Duodenal mucosa (tissue), 2 donors: Measurements from ENCODE around the gene SNTG2.

ENCODE experiments used
- H3K27ac ChIP-seq: one replicate; pipeline ENCODE4 v1.7.0; 2013; ENCODE audit warnings: low read depth, low read length
- H3K27me3 ChIP-seq, 2 donors: one replicate each; pipeline ENCODE4 v1.7.0; 2013; ENCODE audit warnings: low read length in 2 of 2, control low read depth in 1 of 2; ENCODE audit not compliant: insufficient read depth in 2 of 2, control insufficient read depth in 1 of 2
- H3K36me3 ChIP-seq, 2 donors: one replicate each; pipeline ENCODE4 v1.7.0; 2013; ENCODE audit warnings: low read length in 2 of 2, control low read depth in 1 of 2; ENCODE audit not compliant: insufficient read depth in 2 of 2, control insufficient read depth in 1 of 2
- H3K4me1 ChIP-seq, 2 donors: one replicate each; pipeline ENCODE4 v1.7.0; 2013; ENCODE audit warnings: low read length in 2 of 2, control low read depth in 1 of 2; ENCODE audit not compliant: insufficient read depth in 2 of 2, control insufficient read depth in 1 of 2
- H3K4me3 ChIP-seq, 2 donors: one replicate each; pipeline ENCODE4 v1.7.0; 2013; ENCODE audit warnings: low read length in 2 of 2, low read depth in 1 of 2
- H3K9ac ChIP-seq, 2 donors: one replicate each; pipeline ENCODE4 v1.7.0; 2013; ENCODE audit warnings: low read length in 2 of 2, low read depth in 1 of 2
- H3K9me3 ChIP-seq, 2 donors: one replicate each; pipeline ENCODE4 v1.7.0; 2013; ENCODE audit warnings: low read length in 2 of 2, control low read depth in 1 of 2; ENCODE audit not compliant: control insufficient read depth in 1 of 2

The SNTG2 gene

GRCh38 chr2:1294900-1295299 is 344.3 kb downstream of the SNTG2 start:
- Histone ChIP-seq H3K9me3 (peaks cover 12 to 17% of the 10 kb centered on the region in 2 donors), H3K9ac (no peak overlapping the region), H3K27ac (no peak overlapping the region), H3K36me3 (no peaks in the 10 kb centered on the region), H3K27me3 (no peaks in the 10 kb centered on the region), H3K4me1 (no peaks in the 10 kb centered on the region), H3K4me3 (no peak overlapping the region)

DNA sequence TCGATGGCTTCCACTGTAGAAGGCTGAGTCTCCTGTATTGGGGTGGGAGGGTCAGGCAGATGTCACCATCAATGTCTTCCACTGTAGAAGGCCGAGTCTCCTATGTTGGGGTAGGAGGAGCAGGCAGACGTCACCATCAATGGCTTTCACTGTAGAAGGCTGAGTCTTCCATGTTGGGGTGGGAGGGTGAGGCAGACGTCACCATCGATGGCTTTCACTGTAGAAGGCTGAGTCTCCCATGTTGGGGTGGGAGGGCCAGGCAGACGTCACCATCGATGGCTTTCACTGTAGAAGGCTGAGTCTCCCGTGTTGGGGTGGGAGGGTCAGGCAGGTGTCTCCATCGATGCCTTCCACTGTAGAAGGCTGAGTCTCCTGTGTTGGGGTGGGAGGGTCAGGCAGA is 345.1 kb downstream of the SNTG2 start:
- Histone ChIP-seq H3K4me3 (no peak overlapping the region), H3K27ac (no peak overlapping the region), H3K9ac (no peak overlapping the region), H3K9me3 (peaks cover 13 to 18% of the 10 kb centered on the region in 2 donors), H3K4me1 (no peaks in the 10 kb centered on the region), H3K36me3 (no peaks in the 10 kb centered on the region), H3K27me3 (no peaks in the 10 kb centered on the region)

DNA sequence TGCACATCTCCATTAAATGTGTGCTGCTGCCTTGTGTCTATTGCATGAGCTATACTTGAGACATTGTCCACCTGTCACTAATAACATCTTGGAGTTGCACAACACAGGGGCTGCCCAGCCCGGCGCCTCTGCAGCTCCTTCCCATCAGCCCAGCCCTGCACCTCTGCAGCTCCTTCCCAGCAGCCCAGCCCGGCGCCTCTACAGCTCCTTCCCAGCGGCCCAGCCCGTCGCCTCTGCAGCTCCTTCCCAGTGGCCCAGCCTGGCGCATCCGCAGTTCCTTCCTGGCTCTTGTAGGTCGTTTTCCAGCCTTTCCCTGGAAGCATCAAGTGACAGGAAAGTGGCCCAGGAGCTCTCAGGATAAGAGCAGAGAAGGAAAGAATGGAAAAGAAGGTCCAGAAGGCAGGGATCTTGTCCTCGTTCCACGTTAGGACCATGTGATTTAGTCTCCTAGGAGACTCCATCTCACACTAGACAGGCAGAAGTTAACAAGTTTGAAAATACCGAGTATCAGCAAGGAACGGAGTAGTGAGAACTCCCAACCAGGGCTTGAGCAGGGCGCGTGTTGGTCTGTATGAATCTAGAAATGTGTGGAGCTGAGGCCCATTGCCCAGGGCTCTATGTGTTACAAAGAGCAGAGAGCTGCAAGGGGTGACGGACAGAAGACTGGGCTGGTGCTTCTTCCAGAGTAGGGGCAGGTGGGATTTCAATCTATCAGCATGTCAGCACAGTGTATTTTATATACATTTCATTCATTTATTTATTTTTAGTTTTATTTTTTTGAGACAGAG is 346.9 kb downstream of the SNTG2 start:
- Histone ChIP-seq H3K9ac (no peak overlapping the region), H3K9me3 (peaks cover 8 to 18% of the 10 kb centered on the region in 2 donors), H3K36me3 (no peaks in the 10 kb centered on the region), H3K27ac (no peak overlapping the region), H3K4me1 (no peaks in the 10 kb centered on the region), H3K4me3 (no peak overlapping the region), H3K27me3 (no peaks in the 10 kb centered on the region)

DNA sequence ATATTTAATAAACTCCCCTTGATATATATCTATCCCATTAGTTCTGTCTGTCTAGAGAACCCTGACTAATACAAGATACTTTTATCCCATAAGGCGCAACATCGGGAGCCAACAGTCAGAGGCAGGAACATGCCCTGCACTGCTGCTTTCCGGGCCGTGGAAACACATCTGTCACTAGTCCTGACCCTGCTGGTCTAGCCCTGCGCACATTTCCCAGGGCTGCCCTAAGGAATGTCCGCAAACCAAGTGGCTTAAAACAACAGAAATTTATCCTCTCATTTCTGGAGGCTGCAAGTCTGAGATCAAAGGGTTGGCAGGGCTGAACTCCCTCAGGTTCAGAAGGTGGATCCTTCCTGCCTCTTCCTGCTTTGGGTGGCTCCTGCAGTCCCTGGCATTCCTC is 348.4 kb downstream of the SNTG2 start:
- Histone ChIP-seq H3K9me3 (peaks cover 8 to 18% of the 10 kb centered on the region in 2 donors), H3K4me3 (no peak overlapping the region), H3K9ac (no peak overlapping the region), H3K36me3 (no peaks in the 10 kb centered on the region), H3K27ac (no peak overlapping the region), H3K27me3 (no peaks in the 10 kb centered on the region), H3K4me1 (no peaks in the 10 kb centered on the region)

DNA sequence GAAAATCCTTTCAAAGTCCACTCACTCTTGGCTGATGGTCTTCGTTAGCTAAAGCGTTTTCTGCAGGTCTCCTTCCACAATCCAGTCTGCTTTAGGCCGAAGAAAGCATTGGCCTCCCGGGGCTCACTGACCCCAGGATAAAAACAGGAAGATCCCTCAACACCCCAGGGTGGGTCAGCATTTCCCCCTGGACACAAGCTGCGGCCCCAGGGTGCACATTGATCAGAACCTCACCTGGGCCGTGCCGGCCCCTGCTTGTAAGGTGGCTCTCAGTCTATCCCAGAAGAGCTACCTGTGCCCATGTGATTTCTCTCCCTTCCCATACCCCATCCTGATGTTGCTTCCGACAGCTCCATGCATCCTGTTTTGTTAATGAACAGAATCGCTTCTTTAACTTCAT is 349.6 kb downstream of the SNTG2 start:
- H3K36me3 ChIP-seq: no peaks in the 10 kb centered on the region
- no peak overlapping the region for H3K4me3 ChIP-seq
- no peaks in the 10 kb centered on the region for H3K4me1 ChIP-seq
- peaks cover 8 to 16% of the 10 kb centered on the region in 2 donors for H3K9me3 ChIP-seq
- H3K9ac ChIP-seq: no peak overlapping the region
- no peak overlapping the region for H3K27ac ChIP-seq
- no peaks in the 10 kb centered on the region for H3K27me3 ChIP-seq

DNA sequence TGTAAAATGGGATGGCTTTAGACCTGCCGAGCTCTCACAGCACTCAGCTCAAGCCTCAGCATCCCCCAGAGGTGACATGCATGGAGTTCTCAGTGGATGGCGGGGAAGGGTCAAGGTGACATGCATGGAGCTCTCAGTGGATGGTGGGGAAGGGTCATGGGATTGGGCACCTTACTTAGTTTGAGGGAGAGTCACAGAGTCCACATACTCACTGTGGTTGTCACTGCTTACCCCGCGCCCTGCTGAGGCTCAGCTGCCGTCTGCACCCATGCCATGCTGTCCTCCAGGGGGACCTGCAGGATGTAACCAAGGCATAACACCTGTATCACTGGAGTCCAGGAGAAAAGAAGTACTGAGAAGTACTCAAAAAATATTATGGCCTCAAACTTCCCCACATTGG is 350.4 kb downstream of the SNTG2 start:
- Histone ChIP-seq H3K4me3 (no peak overlapping the region), H3K4me1 (no peaks in the 10 kb centered on the region)

DNA sequence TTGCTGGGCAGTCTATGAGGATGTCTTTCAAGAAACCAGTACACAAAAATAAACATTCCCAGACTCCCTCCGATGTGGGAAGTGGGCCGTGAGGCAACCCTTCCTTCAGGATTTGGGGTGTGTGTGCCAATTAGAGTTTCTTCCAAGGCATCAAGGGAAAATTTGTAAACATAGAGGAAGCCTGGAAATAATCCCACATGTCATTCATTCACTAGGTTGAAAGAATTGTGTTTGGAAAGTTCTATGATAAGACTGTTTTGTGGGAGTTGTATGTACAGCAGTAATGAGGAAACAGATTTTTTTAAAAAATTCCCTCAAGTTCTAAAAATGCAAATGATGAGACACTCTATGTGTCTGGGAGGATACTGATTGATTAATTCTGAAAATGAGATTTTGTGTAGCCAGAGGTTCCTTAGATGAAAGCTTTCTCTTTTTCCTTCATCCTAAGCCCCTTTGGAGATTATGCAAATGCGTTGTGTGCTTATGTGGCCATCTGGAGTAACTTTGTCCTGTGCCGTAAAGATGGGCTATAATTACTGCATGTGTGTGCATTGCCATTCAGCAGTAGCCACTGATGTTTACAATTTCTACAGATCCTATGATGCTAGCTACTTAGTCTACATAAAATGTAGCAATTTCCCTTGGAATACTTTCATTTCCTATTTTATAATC is 354.8 kb downstream of the SNTG2 start:
- H3K9ac ChIP-seq: no peak overlapping the region
- H3K27me3 ChIP-seq: no peaks in the 10 kb centered on the region
- H3K4me1 ChIP-seq: no peaks in the 10 kb centered on the region
- peaks cover 0 to 2% of the 10 kb centered on the region in 2 donors for H3K9me3 ChIP-seq
- no peak overlapping the region for H3K27ac ChIP-seq
- H3K4me3 ChIP-seq: no peak overlapping the region
- H3K36me3 ChIP-seq: no peaks in the 10 kb centered on the region

More for the DNA sequence above, 350.4 kb downstream of the SNTG2 start:
- Histone ChIP-seq H3K27ac (no peak overlapping the region), H3K27me3 (no peaks in the 10 kb centered on the region), H3K9ac (no peak overlapping the region), H3K36me3 (no peaks in the 10 kb centered on the region), H3K9me3 (peaks cover 4 to 10% of the 10 kb centered on the region in 2 donors)

GRCh38 chr2:1306014-1306686 is 355.5 kb downstream of the SNTG2 start:
- Histone ChIP-seq H3K27me3 (no peaks in the 10 kb centered on the region), H3K4me1 (no peaks in the 10 kb centered on the region), H3K36me3 (no peaks in the 10 kb centered on the region), H3K9ac (no peak overlapping the region), H3K9me3 (peaks cover 0 to 2% of the 10 kb centered on the region in 2 donors), H3K27ac (no peak overlapping the region), H3K4me3 (no peak overlapping the region)

GRCh38 chr2:1306687-1307516 is 356.3 kb downstream of the SNTG2 start:
- H3K4me3 ChIP-seq: no peak overlapping the region
- H3K36me3 ChIP-seq: no peaks in the 10 kb centered on the region
- no peak overlapping the region for H3K9ac ChIP-seq
- no peaks in the 10 kb centered on the region for H3K27me3 ChIP-seq
- H3K27ac ChIP-seq: no peak overlapping the region
- H3K9me3 ChIP-seq: peaks cover 0 to 2% of the 10 kb centered on the region in 2 donors
- no peaks in the 10 kb centered on the region for H3K4me1 ChIP-seq
